ENCODE data around the gene RUNX1. TPM values are rescaled to one million over a fixed set of nuclear protein-coding genes. Genes with fewer than 3 reads are reported as not detected.
A peak's percentile ranks its signal among the peaks of the same experiment; 100 is the strongest.

The RUNX1 gene
- total and polyA plus RNA-seq, 10 of the 15 experiments (the other 5 are each of a cell fraction or from before 2014, with no cell fraction given) = 0.90 to 15.2 (median 4.1) TPM

- TF ChIP-seq ZBTB11 (CRISPR knock-in tag; IDR thresholded peaks at IDR 0.05) (no peak), RUNX3 (IDR thresholded peaks at IDR 0.05; ENCODE audit: low read length) (peak; percentile 87), PRDM15 (CRISPR knock-in tag; IDR thresholded peaks at IDR 0.05) (no peak), ZNF622 (IDR thresholded peaks at IDR 0.05) (no peak), ZNF384 (IDR thresholded peaks at IDR 0.05; ENCODE audit: borderline replicate concordance, low read depth, low read length) (no peak), MLLT1 (IDR thresholded peaks at IDR 0.05) (no peak), SREBF1 (IDR thresholded peaks at IDR 0.05; ENCODE audit: low read length) (no peak), E4F1 (IDR thresholded peaks at IDR 0.05; ENCODE audit: borderline replicate concordance, partially characterized antibody) (no peak), SP1 (IDR thresholded peaks at IDR 0.05; ENCODE audit: low read depth, low read length) (no peak), NR2C1 (IDR thresholded peaks at IDR 0.05) (no peak), YY1 (IDR thresholded peaks at IDR 0.05; ENCODE audit: low read depth, low read length) (0 out of 2 replicates have a peak, but pooled peaks have one; percentile 45), RFX5 (IDR thresholded peaks at IDR 0.05; ENCODE audit: low read depth, low read length) (no peak), RB1 (IDR thresholded peaks at IDR 0.05; ENCODE audit: borderline replicate concordance) (no peak), ZNF687 (IDR thresholded peaks at IDR 0.05) (no peak)
Measured at GRCh38 chr21:35057428-35057827, 8.3 kb upstream of the RUNX1 start (continued).

Measured in GM12878 (cell line).